ENCODE data around the gene ULK4. TPM values are rescaled to one million over a fixed set of nuclear protein-coding genes. Genes with fewer than 3 reads are reported as not detected.

The ULK4 gene
- total and polyA plus RNA-seq, 10 donors, result 2.0 to 33.3 (median 12.9) TPM

DNA sequence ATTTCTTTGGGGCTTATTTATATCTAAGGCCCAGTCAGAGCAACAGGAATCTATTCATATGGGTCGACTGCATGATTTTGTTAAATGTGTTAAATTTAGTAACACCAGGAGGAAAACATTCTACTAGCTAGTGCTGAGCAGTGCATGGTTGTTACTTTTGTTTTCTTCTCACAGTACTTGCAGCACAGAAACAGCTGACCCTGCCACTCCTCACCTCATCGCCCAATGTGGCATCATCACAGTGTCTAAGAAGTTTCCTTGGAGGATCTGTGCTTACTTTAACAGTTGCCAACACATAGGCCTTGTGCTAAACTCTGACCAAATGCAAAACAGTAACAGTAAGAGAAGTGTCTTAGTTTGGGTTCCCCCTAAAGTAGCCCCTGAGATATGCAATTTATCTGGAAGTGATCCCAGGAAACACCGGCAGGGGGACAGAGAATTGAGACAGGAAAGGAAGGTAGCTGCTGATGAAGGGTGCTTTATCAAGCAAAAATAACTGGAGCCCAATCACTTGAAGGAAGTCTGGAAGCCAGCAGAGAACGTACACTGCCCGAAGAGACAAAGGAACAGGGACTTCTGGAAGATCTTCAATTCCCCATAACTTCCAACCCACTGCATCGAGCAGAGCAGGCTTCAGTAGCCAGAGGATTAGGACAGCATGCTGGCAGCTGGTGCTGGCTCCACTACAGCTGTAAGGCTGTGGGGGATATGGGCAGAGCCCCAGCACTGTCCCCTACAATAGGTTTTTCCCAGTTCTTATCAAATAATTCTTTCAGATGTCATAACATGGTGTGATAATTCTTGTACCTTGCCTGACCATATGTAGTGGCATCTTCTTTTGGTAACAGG is 36.0 kb upstream of the ULK4 start:
- Histone ChIP-seq H3K4me3 (no peak overlapping the region), H3K9me3 (peaks cover 0 to 4% (median 0%) of the 10 kb centered on the region in 8 donors), H3K27ac (no peak overlapping the region), H3K36me3 (no peaks in the 10 kb centered on the region), H3K4me1 (peaks cover 0 to 8% (median 0%) of the 10 kb centered on the region in 6 donors), H3K27me3 (replicated peaks in 1 of 7) (no peaks in the 10 kb centered on the region)
- 51 to 62% (median 54%) methylated on average over 5 to 6 of the region's 6 CpGs for WGBS, 5 donors
- intact Hi-C loops (cut with DNase I; ENCODE audit: low total_unique reads), result no loop called here
- TF ChIP-seq POLR2A (IDR thresholded peaks at IDR 0.05), result no peak
- peak in 4 of 11 experiments; percentile 24 to 30 (median 26) for TF ChIP-seq CTCF (IDR thresholded peaks at IDR 0.05 in 8 of 11, conservative IDR thresholded peaks at IDR 0.05 in 3 of 11)
- no peak for TF ChIP-seq POLR2AphosphoS5 (IDR thresholded peaks at IDR 0.05)
- DNase-seq, result no peak

- Histone ChIP-seq H3K4me3 (no peak overlapping the region), H3K4me1 (no peaks in the 10 kb centered on the region), H3K27ac (no peak overlapping the region), H3K36me3 (no peaks in the 10 kb centered on the region), H3K27me3 (replicated peaks in 1 of 7) (no peaks in the 10 kb centered on the region), H3K9me3 (no peaks in the 10 kb centered on the region)
- DNase-seq, result no peak
- 79 to 93% (median 90%) methylated on average over 3 of the region's 3 CpGs for WGBS, 5 donors
- intact Hi-C loops (cut with DNase I; ENCODE audit: low total_unique reads), result no loop called here
- TF ChIP-seq POLR2AphosphoS5 (IDR thresholded peaks at IDR 0.05), result no peak
- no peak for TF ChIP-seq POLR2A (IDR thresholded peaks at IDR 0.05)
- TF ChIP-seq CTCF (IDR thresholded peaks at IDR 0.05 in 8 of 11, conservative IDR thresholded peaks at IDR 0.05 in 3 of 11), result no peak
These were observed 29.5 kb upstream of the ULK4 start for GRCh38 chr3:41991437-41991836.

DNA sequence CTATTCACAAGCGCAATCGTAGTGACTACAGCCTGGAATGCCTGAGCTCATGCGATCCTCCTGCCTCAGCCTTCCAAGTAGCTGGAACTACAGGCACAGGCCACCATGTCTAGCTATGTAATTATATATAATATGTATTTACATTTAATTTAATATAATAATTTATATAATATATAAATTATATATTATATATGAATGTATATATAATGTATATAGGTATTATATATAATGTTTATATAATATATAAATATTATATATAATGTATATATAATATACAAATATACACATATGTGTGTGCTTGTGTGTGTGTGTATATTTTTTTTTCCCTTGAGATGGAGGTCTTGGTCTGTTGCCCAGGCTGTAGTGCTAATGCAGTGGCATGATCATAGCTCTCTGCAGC is 27.6 kb upstream of the ULK4 start:
- no peaks in the 10 kb centered on the region for H3K9me3 ChIP-seq
- no peak overlapping the region for H3K27ac ChIP-seq
- H3K27me3 ChIP-seq (replicated peaks in 1 of 7), result no peaks in the 10 kb centered on the region
- H3K4me1 ChIP-seq, result no peaks in the 10 kb centered on the region
- intact Hi-C loops (cut with DNase I; ENCODE audit: low total_unique reads), result no loop called here
- TF ChIP-seq POLR2AphosphoS5 (IDR thresholded peaks at IDR 0.05), result no peak
- no peak for DNase-seq
- no peaks in the 10 kb centered on the region for H3K36me3 ChIP-seq
- WGBS, 5 donors, result 95 to 100% (median 99%) methylated on average over 3 of the region's 3 CpGs
- H3K4me3 ChIP-seq, result no peak overlapping the region

- Histone ChIP-seq H3K27me3 (replicated peaks in 1 of 7) (no peaks in the 10 kb centered on the region), H3K4me1 (no peaks in the 10 kb centered on the region), H3K4me3 (no peak overlapping the region), H3K27ac (peak overlapping the region in 1 of 8 donors; percentile 26), H3K36me3 (no peaks in the 10 kb centered on the region), H3K9me3 (no peaks in the 10 kb centered on the region)
- no peak for DNase-seq
- intact Hi-C loops (cut with DNase I; ENCODE audit: low total_unique reads), result no loop called here
- WGBS, 5 donors, result 59 to 85% (median 76%) methylated on average over 5 of the region's 5 CpGs
- TF ChIP-seq CTCF (IDR thresholded peaks at IDR 0.05 in 8 of 11, conservative IDR thresholded peaks at IDR 0.05 in 3 of 11) (no peak), POLR2A (IDR thresholded peaks at IDR 0.05) (no peak), POLR2AphosphoS5 (IDR thresholded peaks at IDR 0.05) (no peak)
These were observed 25.7 kb upstream of the ULK4 start for GRCh38 chr3:41987627-41988026.

Measured in spleen (tissue), 11 donors.